Measurements from ENCODE around the gene FAM53A.

GRCh38 chr4:1631136-1631535 lies 53.0 kb downstream of the FAM53A start:
- TF ChIP-seq CTCF (IDR thresholded peaks at IDR 0.05) (no peak), POLR2A (IDR thresholded peaks at IDR 0.05) (no peak)
